Inferior parietal cortex (tissue), 1 donor: ENCODE measurements around the gene MRPS14.
"Not testable (repeated sequence)": the region's sequence is repeated elsewhere in the genome, so short reads cannot be mapped to it uniquely, and the experiment has no call there.

ENCODE experiments used
- DNase-seq: peaks from one replicate; pipeline ENCODE4 v3.0.0-alpha.2; 2016; ENCODE audit errors: extremely low spot score

The MRPS14 gene

GRCh38 chr1:175023043-175023921 lies at the start of gene MRPS14:
TSS of gene MRPS14 (minus strand) at chr1:175023425. CDS start at chr1:175023408, 17 bp downstream.
- DNase-seq: peak; percentile 96

- peak; percentile 64 for DNase-seq
These were observed 49.1 kb upstream of the MRPS14 start for GRCh38 chr1:175072099-175072951.

- no peak for DNase-seq
These were observed 48.2 kb upstream of the MRPS14 start for GRCh38 chr1:175071276-175071943.

- no peak for DNase-seq
These were observed 47.6 kb upstream of the MRPS14 start for GRCh38 chr1:175070818-175071217.

- DNase-seq: no peak
These were observed 44.3 kb upstream of the MRPS14 start, which contains the start of gene TNN for GRCh38 chr1:175067362-175068106. TSS of gene TNN (plus strand) at chr1:175067833. CDS start at chr1:175077419, 9,586 bp downstream.

GRCh38 chr1:175062858-175063257 lies 39.6 kb upstream of the MRPS14 start:
- DNase-seq: no peak

GRCh38 chr1:175062339-175062738 lies 39.1 kb upstream of the MRPS14 start:
- no peak for DNase-seq

GRCh38 chr1:175054736-175055135 lies 31.5 kb upstream of the MRPS14 start:
- no peak for DNase-seq

GRCh38 chr1:175050992-175051391 lies 27.8 kb upstream of the MRPS14 start:
- no peak for DNase-seq

- DNase-seq: no peak
These were observed 22.3 kb upstream of the MRPS14 start for GRCh38 chr1:175045519-175045918.

GRCh38 chr1:175045097-175045496 lies 21.9 kb upstream of the MRPS14 start:
- no peak for DNase-seq

GRCh38 chr1:175044591-175044990 lies 21.4 kb upstream of the MRPS14 start:
- not testable (repeated sequence) for DNase-seq

- no peak for DNase-seq
These were observed 20.6 kb upstream of the MRPS14 start for GRCh38 chr1:175043824-175044223.

GRCh38 chr1:175042650-175043049 lies 19.4 kb upstream of the MRPS14 start:
- DNase-seq: no peak

- no peak for DNase-seq
These were observed 17.2 kb upstream of the MRPS14 start for GRCh38 chr1:175040324-175040879.

- DNase-seq: no peak
These were observed 14.2 kb upstream of the MRPS14 start for GRCh38 chr1:175037416-175037815.

GRCh38 chr1:175036476-175036875 lies 13.3 kb upstream of the MRPS14 start:
- DNase-seq: no peak

- DNase-seq: no peak
These were observed 12.6 kb upstream of the MRPS14 start for GRCh38 chr1:175035865-175036264.

GRCh38 chr1:175034775-175035174 lies 11.6 kb upstream of the MRPS14 start:
- DNase-seq: no peak

GRCh38 chr1:175033953-175034352 lies 10.7 kb upstream of the MRPS14 start:
- no peak for DNase-seq

GRCh38 chr1:175024773-175025172 lies 1.5 kb upstream of the MRPS14 start:
- DNase-seq: no peak
